ENCODE data around the gene OR51B4. TPM values are rescaled to one million over a fixed set of nuclear protein-coding genes. Genes with fewer than 3 reads are reported as not detected.

The OR51B4 gene
- total and polyA plus RNA-seq, 2 donors (not counting 1 experiment from before 2014, with no cell fraction given), result 0.17 TPM; not detected in 1

- Histone ChIP-seq H3K4me3 (replicated peaks in 1 of 4; ENCODE audit: control extremely low read depth in 1 of 4, insufficient read depth in 1 of 4, low read depth in 3 of 4, low read length in 4 of 4) (no peak overlapping the region), H3K4me1 (ENCODE audit: control insufficient read depth, extremely low read depth, insufficient read depth, low read length) (peaks cover 14% of the 10 kb centered on the region), H2AFZ (ENCODE audit: low read length) (no peak overlapping the region), H3K9me3 (ENCODE audit: control insufficient read depth, insufficient read depth, low read depth, low read length) (no peaks in the 10 kb centered on the region), H3K27ac (ENCODE audit: insufficient read depth, low read length) (no peak overlapping the region), H3K27me3 (ENCODE audit: control insufficient read depth, insufficient read depth, low read length) (no peaks in the 10 kb centered on the region), H3K79me2 (ENCODE audit: control insufficient read depth, insufficient read depth, low read length) (no peaks in the 10 kb centered on the region), H3K4me2 (ENCODE audit: extremely low read depth, insufficient read depth, low read length) (no peak overlapping the region), H4K20me1 (ENCODE audit: control insufficient read depth, extremely low read depth, insufficient read depth, low read length) (no peaks in the 10 kb centered on the region), H3K9ac (ENCODE audit: insufficient read depth, low read length) (no peak overlapping the region), H3K36me3 (ENCODE audit: control insufficient read depth, insufficient read depth, low read length) (no peaks in the 10 kb centered on the region)
- TF ChIP-seq EZH2 (IDR thresholded peaks at IDR 0.05; ENCODE audit: low read length, missing control alignments), result no peak
- no peak for TF ChIP-seq CTCF (conservative IDR thresholded peaks at IDR 0.05 in 1 of 2, IDR thresholded peaks at IDR 0.05 in 1 of 2; ENCODE audit: low read depth in 1 of 2, low read length in 2 of 2)
- DNase-seq (ENCODE audit: low read depth in 2 of 2), result no peak
Measured at GRCh38 chr11:5282628-5283027, 19.1 kb downstream of the OR51B4 start.

DNA sequence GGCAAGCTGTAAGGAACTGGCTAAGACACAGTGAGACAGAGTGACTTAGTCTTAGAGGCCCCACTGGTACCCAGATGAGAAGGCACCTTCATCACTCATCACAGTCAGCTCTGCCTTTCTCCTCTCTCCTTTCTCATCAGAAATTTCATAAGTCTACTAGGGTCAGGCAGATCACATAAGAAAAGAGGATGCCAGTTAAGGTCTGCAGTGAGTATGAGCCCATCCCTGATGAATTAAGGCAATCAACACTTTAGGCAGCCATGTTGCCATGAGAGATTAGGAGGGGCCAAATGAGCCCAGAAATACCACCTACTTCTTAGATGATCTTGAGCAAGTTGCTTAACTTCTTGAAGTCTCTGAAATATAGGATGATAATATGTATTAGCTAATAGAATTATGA lies 20.1 kb downstream of the OR51B4 start:
- H3K4me3 ChIP-seq (replicated peaks in 1 of 4; ENCODE audit: control extremely low read depth in 1 of 4, insufficient read depth in 1 of 4, low read depth in 3 of 4, low read length in 4 of 4), result no peak overlapping the region
- H3K4me2 ChIP-seq (ENCODE audit: extremely low read depth, insufficient read depth, low read length), result no peak overlapping the region
- no peaks in the 10 kb centered on the region for H3K27me3 ChIP-seq (ENCODE audit: control insufficient read depth, insufficient read depth, low read length)
- peaks cover 14% of the 10 kb centered on the region for H3K4me1 ChIP-seq (ENCODE audit: control insufficient read depth, extremely low read depth, insufficient read depth, low read length)
- DNase-seq (ENCODE audit: low read depth in 2 of 2), result no peak
- TF ChIP-seq EZH2 (IDR thresholded peaks at IDR 0.05; ENCODE audit: low read length, missing control alignments), result no peak
- TF ChIP-seq CTCF (conservative IDR thresholded peaks at IDR 0.05 in 1 of 2, IDR thresholded peaks at IDR 0.05 in 1 of 2; ENCODE audit: low read depth in 1 of 2, low read length in 2 of 2), result no peak
- H3K27ac ChIP-seq (ENCODE audit: insufficient read depth, low read length), result peak overlapping the region; percentile 59
- H2AFZ ChIP-seq (ENCODE audit: low read length), result no peak overlapping the region
- no peak overlapping the region for H3K9ac ChIP-seq (ENCODE audit: insufficient read depth, low read length)
- H3K9me3 ChIP-seq (ENCODE audit: control insufficient read depth, insufficient read depth, low read depth, low read length), result no peaks in the 10 kb centered on the region
- no peaks in the 10 kb centered on the region for H4K20me1 ChIP-seq (ENCODE audit: control insufficient read depth, extremely low read depth, insufficient read depth, low read length)
- no peaks in the 10 kb centered on the region for H3K79me2 ChIP-seq (ENCODE audit: control insufficient read depth, insufficient read depth, low read length)
- H3K36me3 ChIP-seq (ENCODE audit: control insufficient read depth, insufficient read depth, low read length), result no peaks in the 10 kb centered on the region

DNA sequence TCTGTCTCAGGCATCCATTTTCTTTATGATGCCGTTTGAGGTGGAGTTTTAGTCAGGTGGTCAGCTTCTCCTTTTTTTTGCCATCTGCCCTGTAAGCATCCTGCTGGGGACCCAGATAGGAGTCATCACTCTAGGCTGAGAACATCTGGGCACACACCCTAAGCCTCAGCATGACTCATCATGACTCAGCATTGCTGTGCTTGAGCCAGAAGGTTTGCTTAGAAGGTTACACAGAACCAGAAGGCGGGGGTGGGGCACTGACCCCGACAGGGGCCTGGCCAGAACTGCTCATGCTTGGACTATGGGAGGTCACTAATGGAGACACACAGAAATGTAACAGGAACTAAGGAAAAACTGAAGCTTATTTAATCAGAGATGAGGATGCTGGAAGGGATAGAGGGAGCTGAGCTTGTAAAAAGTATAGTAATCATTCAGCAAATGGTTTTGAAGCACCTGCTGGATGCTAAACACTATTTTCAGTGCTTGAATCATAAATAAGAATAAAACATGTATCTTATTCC lies 21.1 kb downstream of the OR51B4 start:
- Histone ChIP-seq H2AFZ (ENCODE audit: low read length) (no peak overlapping the region), H3K27ac (ENCODE audit: insufficient read depth, low read length) (peak overlapping the region; percentile 59), H3K9me3 (ENCODE audit: control insufficient read depth, insufficient read depth, low read depth, low read length) (no peaks in the 10 kb centered on the region), H3K4me3 (replicated peaks in 1 of 4; ENCODE audit: control extremely low read depth in 1 of 4, insufficient read depth in 1 of 4, low read depth in 3 of 4, low read length in 4 of 4) (no peak overlapping the region), H3K9ac (ENCODE audit: insufficient read depth, low read length) (no peak overlapping the region), H3K36me3 (ENCODE audit: control insufficient read depth, insufficient read depth, low read length) (no peaks in the 10 kb centered on the region), H3K27me3 (ENCODE audit: control insufficient read depth, insufficient read depth, low read length) (no peaks in the 10 kb centered on the region), H4K20me1 (ENCODE audit: control insufficient read depth, extremely low read depth, insufficient read depth, low read length) (no peaks in the 10 kb centered on the region), H3K79me2 (ENCODE audit: control insufficient read depth, insufficient read depth, low read length) (no peaks in the 10 kb centered on the region), H3K4me2 (ENCODE audit: extremely low read depth, insufficient read depth, low read length) (no peak overlapping the region), H3K4me1 (ENCODE audit: control insufficient read depth, extremely low read depth, insufficient read depth, low read length) (peaks cover 14% of the 10 kb centered on the region)
- no peak for TF ChIP-seq EZH2 (IDR thresholded peaks at IDR 0.05; ENCODE audit: low read length, missing control alignments)
- no peak for TF ChIP-seq CTCF (conservative IDR thresholded peaks at IDR 0.05 in 1 of 2, IDR thresholded peaks at IDR 0.05 in 1 of 2; ENCODE audit: low read depth in 1 of 2, low read length in 2 of 2)
- DNase-seq (ENCODE audit: low read depth in 2 of 2), result peak; percentile 98 to 100

All from fibroblast of lung (primary cell).